PC-9 (cell line): ENCODE measurements around the gene TMEM150A.

Experiments used
- EZH2 ChIP-seq: fragments of 200-600 bp; sonication (generic); IDR thresholded peaks from 2 replicates; pipeline ENCODE4 v1.8.0; 2017; ENCODE audit warnings: antibody characterized with exemption, low read depth
- TF ChIP-seq, protein P1 (sequence below): fragments of 200-600 bp; sonication (generic); conservative IDR thresholded peaks from 2 replicates; pipeline ENCODE4 v1.6.1; 2017; ENCODE audit warnings: mixed run types, antibody characterized with exemption, mild to moderate bottlenecking, moderate library complexity

DNA sequence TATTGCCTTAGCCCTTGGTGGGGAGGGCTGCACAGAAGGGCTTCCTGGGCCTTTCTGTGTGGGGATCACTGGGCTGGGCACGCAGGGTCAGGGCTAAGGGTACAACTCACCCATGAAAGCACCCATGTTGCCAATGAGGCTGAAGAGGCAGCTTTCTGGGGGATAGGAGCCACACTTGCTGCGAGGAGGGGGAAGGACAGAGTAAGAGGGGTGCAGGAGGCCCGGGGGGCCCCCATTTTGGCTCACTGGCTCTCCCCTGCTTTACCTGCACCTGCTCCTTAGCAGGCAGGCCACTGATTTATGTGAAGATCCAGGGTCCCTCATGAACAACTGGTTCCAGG lies 2.3 kb downstream of the TMEM150A start:
- no peak for TF ChIP-seq EZH2
- TF ChIP-seq, protein P1, sequence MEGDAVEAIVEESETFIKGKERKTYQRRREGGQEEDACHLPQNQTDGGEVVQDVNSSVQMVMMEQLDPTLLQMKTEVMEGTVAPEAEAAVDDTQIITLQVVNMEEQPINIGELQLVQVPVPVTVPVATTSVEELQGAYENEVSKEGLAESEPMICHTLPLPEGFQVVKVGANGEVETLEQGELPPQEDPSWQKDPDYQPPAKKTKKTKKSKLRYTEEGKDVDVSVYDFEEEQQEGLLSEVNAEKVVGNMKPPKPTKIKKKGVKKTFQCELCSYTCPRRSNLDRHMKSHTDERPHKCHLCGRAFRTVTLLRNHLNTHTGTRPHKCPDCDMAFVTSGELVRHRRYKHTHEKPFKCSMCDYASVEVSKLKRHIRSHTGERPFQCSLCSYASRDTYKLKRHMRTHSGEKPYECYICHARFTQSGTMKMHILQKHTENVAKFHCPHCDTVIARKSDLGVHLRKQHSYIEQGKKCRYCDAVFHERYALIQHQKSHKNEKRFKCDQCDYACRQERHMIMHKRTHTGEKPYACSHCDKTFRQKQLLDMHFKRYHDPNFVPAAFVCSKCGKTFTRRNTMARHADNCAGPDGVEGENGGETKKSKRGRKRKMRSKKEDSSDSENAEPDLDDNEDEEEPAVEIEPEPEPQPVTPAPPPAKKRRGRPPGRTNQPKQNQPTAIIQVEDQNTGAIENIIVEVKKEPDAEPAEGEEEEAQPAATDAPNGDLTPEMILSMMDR = no peak
